ENCODE results near the gene DENND4C. TPM values are rescaled to one million over a fixed set of nuclear protein-coding genes. Genes with fewer than 3 reads are reported as not detected.

Gene DENND4C
- polyA plus RNA-seq, 2 of the 4 experiments (the other 2 are of a cell fraction) = 17.4 to 44.1 TPM

GRCh38 chr9:19224563-19224962 lies 5.9 kb upstream of the DENND4C start:
- peaks cover 5% of the 10 kb centered on the region; the same call in 2 of the 3 replicates for H3K4me1 ChIP-seq
- H3K4me3 ChIP-seq = no peak overlapping the region
- FAIRE-seq (no peak), ATAC-seq (no peak), DNase-seq (ENCODE audit: low read depth in 1 of 2, low spot score in 1 of 2) (no peak)
- no peak overlapping the region for H3K27ac ChIP-seq
- 96% methylated on average over 7 of the region's 7 CpGs for WGBS (ENCODE audit: missing lambda C conversion rate)
- ChIA-PET CTCF (interaction anchor here (0.8 to 1.3 kb wide), 3 partner anchors 50 to 241 kb away, joined by 3 to 7 read pairs (median 3); partner anchors contain the start of gene RRAGA), POLR2A (no interaction called here)
- H3K4me2 ChIP-seq = no peak overlapping the region
- H3K9me3 ChIP-seq = no peaks in the 10 kb centered on the region
- no peak for TF ChIP-seq CHD4 (IDR thresholded peaks at IDR 0.05; ENCODE audit: borderline replicate concordance)
- TF ChIP-seq RCOR1 (IDR thresholded peaks at IDR 0.05; ENCODE audit: low read depth, low read length) = no peak
- no peak for TF ChIP-seq FOSB (CRISPR knock-in tag; IDR thresholded peaks at IDR 0.05)
- TF ChIP-seq JUN (IDR thresholded peaks at IDR 0.05) = no peak
- TF ChIP-seq NFE2L2 (conservative IDR thresholded peaks at IDR 0.05; ENCODE audit: low read length) = no peak
- TF ChIP-seq CBX8 (IDR thresholded peaks at IDR 0.05) = no peak
- TF ChIP-seq JUNB (IDR thresholded peaks at IDR 0.05) = no peak
- TF ChIP-seq BHLHE40 (IDR thresholded peaks at IDR 0.05; ENCODE audit: low read depth, low read length) = no peak
- TF ChIP-seq MAZ (IDR thresholded peaks at IDR 0.05; ENCODE audit: borderline replicate concordance, low read depth, low read length) = no peak
- TF ChIP-seq RNF2 (IDR thresholded peaks at IDR 0.05; ENCODE audit: borderline replicate concordance, low read depth) = no peak

- ChIA-PET CTCF (interaction anchor here (1.0 to 1.7 kb wide), 5 partner anchors 46 to 235 kb away, joined by 3 to 5 read pairs (median 3); no protein-coding TSS in a partner anchor), POLR2A (interaction anchor here (0.8 to 1.7 kb wide), 11 partner anchors 11 to 180 kb away, joined by 3 to 17 read pairs (median 5); partner anchors contain the start of genes RPS6 and RRAGA)
- peak; percentile 78 to 82 for ATAC-seq
- TF ChIP-seq ESRRA (IDR thresholded peaks at IDR 0.05; ENCODE audit: borderline replicate concordance, low read length) = peak; percentile 70; the same call in 1 of the 2 replicates
- TF ChIP-seq SREBF2 (IDR thresholded peaks at IDR 0.05) = no peak
- no peak for TF ChIP-seq RAD21 (conservative IDR thresholded peaks at IDR 0.05 in 1 of 2, IDR thresholded peaks at IDR 0.05 in 1 of 2)
- TF ChIP-seq E2F6 (IDR thresholded peaks at IDR 0.05; ENCODE audit: borderline replicate concordance, low read depth) = no peak
- TF ChIP-seq MAX (IDR thresholded peaks at IDR 0.05) = peak; percentile 71; the same call in 1 of the 2 replicates
- 0 out of 3 replicates have a peak, but pooled peaks have one; percentile 4 for TF ChIP-seq SMC3 (IDR thresholded peaks at IDR 0.05)
- TF ChIP-seq PHF8 (IDR thresholded peaks at IDR 0.05; ENCODE audit: borderline replicate concordance, low read depth) = peak; percentile 63
- TF ChIP-seq TFCP2L1 (CRISPR knock-in tag; IDR thresholded peaks at IDR 0.05) = no peak
- TF ChIP-seq POLR2A (IDR thresholded peaks at IDR 0.05; ENCODE audit: low read length) = peak; percentile 41
- TF ChIP-seq MAFK (IDR thresholded peaks at IDR 0.05; ENCODE audit: partially characterized antibody) = no peak
- no peak for TF ChIP-seq FOSL2 (IDR thresholded peaks at IDR 0.05)
- TF ChIP-seq FOSL2 (CRISPR knock-in tag; IDR thresholded peaks at IDR 0.05) = no peak
- no peak for TF ChIP-seq HEYL (CRISPR knock-in tag; IDR thresholded peaks at IDR 0.05)
- TF ChIP-seq RARB (CRISPR knock-in tag; IDR thresholded peaks at IDR 0.05) = no peak
- TF ChIP-seq HDAC2 (IDR thresholded peaks at IDR 0.05) = no peak
- TF ChIP-seq PBX3 (IDR thresholded peaks at IDR 0.05) = no peak
- TF ChIP-seq EHMT2 (IDR thresholded peaks at IDR 0.05; ENCODE audit: low read depth) = no peak
- TF ChIP-seq RCOR1 (IDR thresholded peaks at IDR 0.05; ENCODE audit: low read depth, low read length) = no peak
- TF ChIP-seq NPAS2 (CRISPR knock-in tag; IDR thresholded peaks at IDR 0.05; ENCODE audit: borderline replicate concordance) = no peak
- TF ChIP-seq CEBPB (IDR thresholded peaks at IDR 0.05) = no peak
- TF ChIP-seq ZSCAN20 (CRISPR knock-in tag; IDR thresholded peaks at IDR 0.05) = no peak
- Histone ChIP-seq H3K27ac (peak overlapping the region; percentile 91 to 93), H3K9me3 (no peaks in the 10 kb centered on the region), H3K4me2 (peak overlapping the region; percentile 75), H3K4me3 (peak overlapping the region; percentile 82), H3K4me1 (peaks cover 14% of the 10 kb centered on the region; the same call in 2 of the 3 replicates)
- no peak for FAIRE-seq
- DNase-seq (ENCODE audit: low read depth in 1 of 2, low spot score in 1 of 2) = peak; percentile 76 to 78
- 3% methylated on average over 23 of the region's 41 CpGs for WGBS (ENCODE audit: missing lambda C conversion rate)
Measured at GRCh38 chr9:19229595-19230354, 718 bp upstream of the DENND4C start.
